Choroid plexus epithelial cell (primary cell): ENCODE results near the gene PRSS53.

Experiments
- DNase-seq: peaks from one replicate; pipeline ENCODE4 v3.0.0-alpha.2; 2010; ENCODE audit warnings: low read depth
- H3K4me3 ChIP-seq: 2 replicates; pipeline ENCODE4 v1.5.1; 2011; ENCODE audit warnings: low read depth, mild to moderate bottlenecking, control low read depth, low read length, moderate library complexity
- CTCF ChIP-seq: conservative IDR thresholded peaks from 2 replicates; pipeline ENCODE4 v1.5.1; 2011; ENCODE audit warnings: low read depth, mild to moderate bottlenecking, control low read depth, inconsistent platforms, low read length, moderate library complexity

Gene PRSS53

GRCh38 chr16:31099860-31100638, 11.3 kb upstream of the PRSS53 start:
- peak; percentile 71 for DNase-seq
- TF ChIP-seq CTCF = no peak
- H3K4me3 ChIP-seq = no peak overlapping the region

GRCh38 chr16:31094424-31095120, 5.8 kb upstream of the PRSS53 start, which contains the start of gene VKORC1:
TSS of gene VKORC1 (minus strand) at chr16:31094797. CDS start at chr16:31094729, 68 bp downstream.
- peak within 1 kb of the TSS; percentile 95 for H3K4me3 ChIP-seq
- peak; percentile 99 for DNase-seq
- no peak for TF ChIP-seq CTCF

GRCh38 chr16:31094088-31094423, 5.3 kb upstream of the PRSS53 start:
- TF ChIP-seq CTCF = no peak
- DNase-seq = no peak
- peak overlapping the region; percentile 95 for H3K4me3 ChIP-seq

- peak; percentile 56 for DNase-seq
- TF ChIP-seq CTCF = no peak
- H3K4me3 ChIP-seq = peak overlapping the region; percentile 95
Measured at GRCh38 chr16:31093132-31093703, 4.5 kb upstream of the PRSS53 start.

GRCh38 chr16:31092330-31092729, 3.6 kb upstream of the PRSS53 start:
- TF ChIP-seq CTCF = no peak
- no peak for DNase-seq
- H3K4me3 ChIP-seq = no peak overlapping the region

- H3K4me3 ChIP-seq = no peak overlapping the region
- peak; percentile 75 for DNase-seq
- no peak for TF ChIP-seq CTCF
Measured at GRCh38 chr16:31090540-31090939, 1.8 kb upstream of the PRSS53 start.

GRCh38 chr16:31089199-31089598, 456 bp upstream of the PRSS53 start:
- TF ChIP-seq CTCF = no peak
- DNase-seq = no peak
- H3K4me3 ChIP-seq = no peak overlapping the region
